A673 (cell line): ENCODE results near the gene SYT14. TPM values are rescaled to one million over a fixed set of nuclear protein-coding genes. Genes with fewer than 3 reads are reported as not detected.
"Not testable (repeated sequence)": the region's sequence is repeated elsewhere in the genome, so short reads cannot be mapped to it uniquely, and the experiment has no call there.

Experiments
- BruUV-seq: library from RNA; stranded (reverse); fragments of 400-500 nt; replicated peaks from 2 replicates; lab custom pipeline; 2021; lab: Mats Ljungman, UMichigan
- CTCF ChIA-PET: fragments of 300-600 bp; sonication (Branson Sonifier 250); formaldehyde crosslinking; loops from one replicate; lab custom pipeline; 2022; ENCODE audit warnings: antibody characterized with exemption; lab: Charles Lee
- POLR2A ChIA-PET: fragments of 300-600 bp; sonication (Branson Sonifier 250); formaldehyde crosslinking; loops from one replicate; lab custom pipeline; 2022; ENCODE audit warnings: antibody characterized with exemption; ENCODE audit not compliant: low non-redundant PET; lab: Charles Lee
- DNase-seq: peaks from one replicate; pipeline ENCODE4 v3.0.0-alpha.2; 2015; ENCODE audit warnings: low spot score
- H3K27ac ChIP-seq: fragments of 200-600 bp; sonication (generic); 2 replicates; pipeline ENCODE4 v1.5.1; 2016; ENCODE audit warnings: mixed run types, low read depth, mild to moderate bottlenecking, mixed read lengths, antibody characterized with exemption, low read length; ENCODE audit not compliant: poor library complexity, severe bottlenecking
- H3K27me3 ChIP-seq: fragments of 200-600 bp; sonication (generic); replicated peaks from 2 replicates; pipeline ENCODE4 v1.6.1; 2017; ENCODE audit warnings: mixed run types, low read depth, mild to moderate bottlenecking, mixed read lengths, antibody characterized with exemption, low read length; ENCODE audit not compliant: insufficient read depth, poor library complexity
- H3K36me3 ChIP-seq: fragments of 200-600 bp; sonication (generic); 2 replicates; pipeline ENCODE4 v1.6.1; 2016; ENCODE audit warnings: mixed run types, mild to moderate bottlenecking, mixed read lengths, antibody characterized with exemption, low read length; ENCODE audit not compliant: insufficient read depth, poor library complexity, severe bottlenecking
- H3K4me1 ChIP-seq: fragments of 200-600 bp; sonication (generic); 2 replicates; pipeline ENCODE4 v1.6.1; 2017; ENCODE audit warnings: mixed run types, mild to moderate bottlenecking, mixed read lengths, antibody characterized with exemption, low read length; ENCODE audit not compliant: insufficient read depth, poor library complexity, severe bottlenecking
- H3K4me3 ChIP-seq: fragments of 200-600 bp; sonication (generic); 2 replicates; pipeline ENCODE4 v1.5.1; 2016; ENCODE audit warnings: low read depth, mixed run types, mild to moderate bottlenecking, mixed read lengths, low read length; ENCODE audit not compliant: poor library complexity, severe bottlenecking
- H3K9me3 ChIP-seq: fragments of 200-600 bp; sonication (generic); 2 replicates; pipeline ENCODE4 v1.6.1; 2016; ENCODE audit warnings: mixed run types, low read depth, mild to moderate bottlenecking, mixed read lengths, antibody characterized with exemption, low read length; ENCODE audit not compliant: poor library complexity, severe bottlenecking
- CTCF ChIP-seq: fragments of 300-800, 200-600 bp; sonication (generic); conservative IDR thresholded peaks from 2 replicates; pipeline ENCODE4 v1.5.1; 2017; ENCODE audit warnings: low read depth, mild to moderate bottlenecking, antibody characterized with exemption, low read length, moderate library complexity, mixed read lengths
- EZH2 ChIP-seq: fragments of 200-600 bp; sonication (generic); IDR thresholded peaks from 2 replicates; pipeline ENCODE4 v1.6.1; 2017; ENCODE audit warnings: borderline replicate concordance, low read depth, mild to moderate bottlenecking, mixed read lengths, antibody characterized with exemption, low read length; ENCODE audit not compliant: poor library complexity, severe bottlenecking
- intact Hi-C: fragments of 100-400 bp; cut with micrococcal nuclease; formaldehyde crosslinking; loops from one replicate; pipeline ENCODE4 v1.10.0; 2022; ENCODE audit not compliant: unreplicated experiment
- total RNA-seq: library from RNA; stranded (reverse); gene quantifications from 2 replicates; pipeline ENCODE4 v1.2.3, GENCODE V29; 2021

The SYT14 gene
- total RNA-seq, 1 experiment from 2014 or later: 22.4 TPM

- POLR2A ChIA-PET: interaction anchor here (0.6 kb wide), 1 partner anchor 816 kb away, joined by 5 read pairs; no protein-coding TSS in a partner anchor
- no peak for TF ChIP-seq CTCF
- TF ChIP-seq EZH2: no peak
- CTCF ChIA-PET: no interaction called here
- Histone ChIP-seq H3K4me1 (no peaks in the 10 kb centered on the region), H3K9me3 (no peaks in the 10 kb centered on the region), H3K36me3 (no peaks in the 10 kb centered on the region), H3K27ac (no peak overlapping the region), H3K4me3 (no peak overlapping the region), H3K27me3 (no peaks in the 10 kb centered on the region)
- intact Hi-C loops: no loop called here
- no peak for DNase-seq
- BruUV-seq: no TSS peak
Measured at GRCh38 chr1:209965996-209966395, 28.0 kb downstream of the SYT14 start.

- H3K36me3 ChIP-seq, H3K27ac ChIP-seq, BruUV-seq, DNase-seq, H3K4me1 ChIP-seq, intact Hi-C loops, POLR2A ChIA-PET, H3K27me3 ChIP-seq, CTCF ChIA-PET, H3K4me3 ChIP-seq, H3K9me3 ChIP-seq: not testable (repeated sequence)
Measured at GRCh38 chr1:209978721-209979120, 40.7 kb downstream of the SYT14 start.

- no TSS peak for BruUV-seq
- Histone ChIP-seq H3K4me3 (no peak overlapping the region), H3K36me3 (no peaks in the 10 kb centered on the region), H3K27me3 (no peaks in the 10 kb centered on the region), H3K27ac (no peak overlapping the region), H3K9me3 (no peaks in the 10 kb centered on the region), H3K4me1 (peaks cover 10% of the 10 kb centered on the region)
- no peak for DNase-seq
- CTCF ChIA-PET: no interaction called here
- intact Hi-C loops: loop anchor here (5.0 kb wide), 1 partner anchor 37 kb away; no protein-coding TSS in a partner anchor
- TF ChIP-seq EZH2: no peak
- no peak for TF ChIP-seq CTCF
- POLR2A ChIA-PET: no interaction called here
Measured at GRCh38 chr1:209983953-209984352, 45.9 kb downstream of the SYT14 start.

GRCh38 chr1:209985002-209985401 is 47.0 kb downstream of the SYT14 start:
- no peak for TF ChIP-seq CTCF
- TF ChIP-seq EZH2: no peak
- ChIA-PET POLR2A (no interaction called here), CTCF (no interaction called here)
- intact Hi-C loops: no loop called here
- no TSS peak for BruUV-seq
- Histone ChIP-seq H3K27me3 (no peaks in the 10 kb centered on the region), H3K36me3 (no peaks in the 10 kb centered on the region), H3K4me3 (no peak overlapping the region), H3K27ac (no peak overlapping the region), H3K9me3 (no peaks in the 10 kb centered on the region), H3K4me1 (peaks cover 20% of the 10 kb centered on the region)
- DNase-seq: no peak
